GM19099 (cell line): ENCODE measurements around the gene ZNF839.

Source experiments
- POLR2A ChIP-seq: IDR thresholded peaks from 3 replicates; pipeline ENCODE4 v1.6.1; 2011; ENCODE audit warnings: low read depth; ENCODE audit not compliant: insufficient read length; ENCODE audit errors: extremely low read depth

Gene ZNF839

DNA sequence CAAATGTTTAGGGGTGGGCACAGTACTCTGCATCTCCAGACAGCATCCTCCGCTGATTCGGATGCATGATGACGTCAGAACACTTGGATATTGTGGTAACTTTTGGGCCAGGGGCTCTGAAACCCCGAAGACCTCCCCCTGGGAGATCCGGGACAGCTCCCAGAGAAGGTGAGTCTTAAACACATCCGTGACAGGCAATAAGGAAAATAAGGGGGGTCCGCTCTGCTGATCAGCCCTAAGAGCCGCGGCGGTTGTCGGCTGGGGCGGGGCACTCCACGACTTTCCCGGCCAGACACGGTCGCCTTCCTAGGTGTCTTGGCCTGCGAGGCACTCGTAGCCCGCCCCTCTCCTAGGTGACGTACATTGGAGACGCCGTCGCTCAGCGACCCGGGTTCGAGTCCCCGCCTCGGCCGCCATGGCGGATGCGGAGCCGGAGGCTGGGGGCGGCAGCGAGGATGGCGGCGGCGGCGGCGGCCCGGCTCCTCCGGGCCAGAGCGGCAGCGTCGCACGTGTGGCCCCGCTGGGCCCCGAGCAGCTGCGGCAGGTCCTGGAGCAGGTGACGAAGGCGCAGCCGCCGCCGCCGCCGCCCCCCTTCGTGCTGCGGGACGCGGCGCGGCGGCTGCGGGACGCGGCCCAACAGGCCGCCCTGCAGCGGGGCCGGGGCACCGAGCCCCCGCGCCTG is at the start of gene ZNF839:
ZNF839 (plus strand) TSS at position 396 of the 682 bp plus-strand sequence; CDS start at position 416, 20 bp downstream.
- TF ChIP-seq POLR2A = peak; percentile 67

- no peak for TF ChIP-seq POLR2A
These were observed 47.2 kb upstream of the ZNF839 start for GRCh38 chr14:102272392-102272791.

DNA sequence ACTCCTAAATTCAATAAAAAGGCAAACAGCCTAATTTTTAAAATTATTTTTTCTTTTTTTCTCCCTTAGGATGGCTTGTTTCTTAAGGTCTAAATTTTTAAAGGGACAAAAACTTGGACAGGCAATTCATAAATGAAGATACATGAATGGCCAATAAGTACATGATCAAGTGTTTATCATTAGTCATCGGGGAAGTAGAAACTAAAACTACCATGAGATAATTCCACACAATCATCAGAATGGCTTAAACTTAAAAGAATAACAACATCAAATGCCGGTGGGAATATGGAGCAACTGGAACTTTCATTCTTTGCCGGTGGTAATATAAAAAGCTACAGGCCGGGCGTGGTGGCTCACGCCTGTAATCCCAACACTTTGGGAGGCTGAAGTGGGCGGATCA is 43.7 kb upstream of the ZNF839 start:
- no peak for TF ChIP-seq POLR2A

DNA sequence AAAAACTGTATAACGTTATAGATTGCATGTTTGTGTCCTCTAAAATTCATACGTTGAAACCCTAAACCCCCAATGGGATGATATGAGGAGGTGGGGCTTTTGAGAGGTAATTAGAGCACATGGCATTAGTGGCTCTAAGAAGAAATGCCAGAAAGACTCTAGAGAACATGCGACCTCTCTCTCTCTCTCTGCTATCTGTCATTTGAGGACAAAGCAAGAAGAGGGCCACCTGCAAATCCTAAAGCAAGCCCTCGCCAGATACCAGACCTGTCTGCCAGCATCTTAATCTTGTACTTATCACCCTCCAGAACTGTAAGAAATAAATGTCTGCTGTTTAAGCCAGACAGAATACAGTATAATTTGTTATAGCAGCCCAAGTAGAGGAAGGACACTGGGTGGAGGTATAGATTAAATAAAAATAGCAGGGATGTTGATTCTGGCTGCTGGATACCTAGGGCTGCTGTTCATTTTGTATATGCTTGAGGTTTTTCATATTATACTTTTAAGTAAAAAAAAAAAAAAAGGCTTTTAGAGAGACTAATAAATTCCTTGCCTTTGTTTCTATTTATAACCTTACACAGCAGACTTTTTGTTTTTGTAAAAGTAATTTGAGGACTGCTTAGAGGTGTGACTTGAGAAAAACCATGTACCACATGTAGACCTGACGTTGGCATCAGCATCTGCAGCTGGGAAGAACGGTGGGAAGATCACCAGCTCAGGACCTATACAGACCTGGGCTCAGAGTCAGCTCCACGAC is 41.5 kb upstream of the ZNF839 start:
- no peak for TF ChIP-seq POLR2A

GRCh38 chr14:102278631-102278935 is 41.0 kb upstream of the ZNF839 start:
- no peak for TF ChIP-seq POLR2A

DNA sequence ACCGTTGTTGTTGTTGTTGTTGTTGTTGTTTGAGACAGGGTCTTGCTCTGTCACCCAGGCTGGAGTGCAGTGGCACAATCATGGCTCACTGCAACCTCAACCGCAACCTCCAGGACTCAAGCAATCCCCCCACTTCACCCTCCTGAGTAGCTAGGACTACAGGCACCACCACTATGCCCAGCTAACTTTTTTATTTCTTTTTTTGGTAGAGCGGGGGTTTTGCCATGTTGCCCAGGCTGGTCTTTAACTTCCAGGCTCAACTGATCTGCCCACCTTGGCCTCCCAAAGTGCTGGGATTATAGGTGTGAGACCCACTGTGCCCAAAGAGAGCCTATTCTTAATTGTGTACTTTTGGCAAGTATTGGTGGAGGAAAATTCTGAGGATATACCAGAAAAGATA is 40.3 kb upstream of the ZNF839 start:
- TF ChIP-seq POLR2A = no peak

DNA sequence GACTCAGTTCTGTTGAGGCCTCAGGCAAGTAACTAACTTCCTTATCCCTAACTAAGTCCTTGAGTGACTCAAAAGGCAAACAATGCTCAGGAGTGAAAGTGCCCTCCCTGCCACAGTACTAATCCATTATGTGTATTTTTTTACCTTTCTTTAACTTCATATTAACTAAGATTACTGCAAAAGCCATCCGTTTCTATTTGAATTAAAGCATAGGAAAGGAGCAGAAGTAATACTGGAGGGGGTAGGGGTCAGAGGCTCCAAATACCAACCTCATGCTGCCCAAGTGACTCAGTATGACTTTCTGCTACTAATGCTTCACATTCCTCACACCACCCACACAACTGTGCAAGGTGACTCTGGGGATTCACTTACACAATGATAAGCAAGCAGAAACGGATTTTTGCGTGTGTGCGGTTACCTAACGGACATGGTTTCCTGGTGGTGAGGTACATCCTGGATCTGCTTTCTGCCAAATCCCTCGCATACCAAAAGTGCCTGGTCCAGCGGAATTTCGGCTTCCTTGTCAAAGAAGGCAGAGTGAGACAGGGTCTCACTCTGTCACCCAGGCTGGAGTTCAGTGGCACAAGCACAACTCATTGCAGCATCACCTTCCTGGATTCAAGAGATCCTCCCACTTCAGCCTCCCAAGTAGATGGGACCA is 39.7 kb upstream of the ZNF839 start:
- TF ChIP-seq POLR2A = no peak

GRCh38 chr14:102280376-102280962 is 39.1 kb upstream of the ZNF839 start:
- TF ChIP-seq POLR2A = no peak

DNA sequence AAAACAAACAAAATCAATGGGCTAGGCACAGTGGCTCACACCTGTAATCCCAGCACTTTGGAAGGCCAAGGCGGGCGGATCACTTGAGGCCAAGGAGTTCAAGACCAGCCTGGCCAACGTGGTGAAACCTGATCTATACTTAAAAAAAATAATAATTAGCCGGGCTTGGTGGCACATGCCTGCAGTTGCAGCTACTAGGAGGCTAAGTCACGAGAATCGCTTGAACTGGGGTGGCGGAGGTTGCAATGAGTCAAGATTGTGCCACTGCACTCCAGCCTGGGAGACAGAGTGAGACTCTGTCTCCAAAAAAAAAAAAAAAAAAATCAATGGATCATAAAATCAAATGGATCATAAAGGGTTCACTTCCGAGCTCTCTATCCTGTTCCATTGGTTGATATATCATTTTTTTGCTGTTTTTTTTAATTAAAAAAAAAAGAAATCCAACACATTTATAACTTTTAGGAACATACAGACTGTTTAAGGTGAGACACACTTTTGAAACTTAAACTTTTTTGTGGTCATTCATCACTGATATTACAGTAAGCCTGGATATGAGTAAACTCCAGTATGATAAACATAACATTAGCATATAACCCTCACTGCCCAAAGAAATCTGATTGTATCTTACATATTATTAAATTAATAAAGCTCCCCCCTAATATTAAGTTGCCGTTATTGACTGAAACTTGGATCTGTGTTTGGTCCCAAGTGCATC is 36.6 kb upstream of the ZNF839 start:
- TF ChIP-seq POLR2A = no peak

DNA sequence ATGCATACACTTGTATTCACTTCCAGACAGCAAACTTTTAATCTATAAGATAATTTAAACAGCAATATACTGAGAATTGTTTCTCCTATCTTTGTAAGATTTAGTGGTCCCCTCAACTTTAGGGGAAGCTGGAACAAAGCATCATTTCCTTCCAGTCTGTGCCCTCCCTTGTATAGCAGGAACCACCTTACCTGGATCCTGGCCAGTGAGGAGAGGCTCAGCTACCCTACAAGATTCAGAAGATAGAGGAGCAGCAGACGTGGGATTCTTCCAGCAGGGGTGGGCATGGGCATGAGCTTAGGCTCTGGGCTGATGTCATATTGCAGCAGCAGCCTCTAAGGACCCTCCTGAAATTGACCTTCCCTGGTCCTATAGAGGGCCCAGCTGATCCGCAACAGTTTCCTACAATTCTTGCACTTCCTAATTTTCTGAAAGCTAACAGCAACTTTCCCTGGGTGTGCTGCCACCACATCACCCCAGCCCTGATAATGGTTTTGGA is 35.9 kb upstream of the ZNF839 start:
- TF ChIP-seq POLR2A = no peak

DNA sequence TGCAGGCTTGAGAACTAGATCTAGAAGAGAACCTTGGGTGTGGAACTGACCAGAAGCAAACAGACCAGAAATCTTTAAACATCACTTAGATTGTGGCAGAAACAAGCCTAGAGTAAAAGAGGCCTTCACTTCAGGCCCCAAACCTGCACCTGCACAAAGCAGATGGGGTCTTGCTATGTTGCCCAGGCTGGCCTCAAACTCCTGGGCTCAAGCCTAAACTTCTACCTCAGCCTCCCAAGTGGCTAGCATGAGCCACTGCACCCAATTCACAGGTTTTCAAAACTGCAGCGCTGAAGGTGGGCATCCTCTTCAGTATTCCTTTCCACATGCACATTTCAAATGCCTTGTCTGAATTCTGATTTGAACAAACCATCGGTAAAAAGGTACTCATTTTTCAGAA is 34.4 kb upstream of the ZNF839 start:
- TF ChIP-seq POLR2A = no peak

- no peak for TF ChIP-seq POLR2A
These were observed 31.4 kb upstream of the ZNF839 start for GRCh38 chr14:102288139-102288538.

GRCh38 chr14:102292441-102292840 is 27.1 kb upstream of the ZNF839 start:
- no peak for TF ChIP-seq POLR2A

GRCh38 chr14:102293781-102294180 is 25.8 kb upstream of the ZNF839 start:
- TF ChIP-seq POLR2A = no peak

- no peak for TF ChIP-seq POLR2A
These were observed 24.3 kb upstream of the ZNF839 start for GRCh38 chr14:102295270-102295669.
